DOHH2 (cell line): ENCODE data around the gene EPHA3.

Source experiments
- H3F3A ChIP-seq: fragments of 200-600 bp; sonication (generic), shearing (Covaris generic); 2 replicates; pipeline ENCODE4 v1.6.0; 2016; ENCODE audit warnings: antibody characterized with exemption, mild to moderate bottlenecking; ENCODE audit not compliant: control insufficient read depth, insufficient read depth
- H3K27ac ChIP-seq: fragments of 200-600 bp; sonication (generic); 2 replicates; pipeline ENCODE4 v1.5.1; 2014; ENCODE audit warnings: low read depth, mild to moderate bottlenecking, low read length, moderate library complexity
- H3K27me3 ChIP-seq: fragments of 200-600 bp; sonication (generic); 2 replicates; pipeline ENCODE4 v1.6.1; 2014; ENCODE audit warnings: mild to moderate bottlenecking, low read length, mixed read lengths; ENCODE audit not compliant: control insufficient read depth
- H3K36me3 ChIP-seq: fragments of 200-600 bp; sonication (generic); 2 replicates; pipeline ENCODE4 v1.6.1; 2014; ENCODE audit warnings: mild to moderate bottlenecking, low read length, moderate library complexity, mixed read lengths; ENCODE audit not compliant: control insufficient read depth
- H3K4me1 ChIP-seq: fragments of 200-600 bp; sonication (generic); 2 replicates; pipeline ENCODE4 v1.6.1; 2014; ENCODE audit warnings: mild to moderate bottlenecking, low read length, mixed read lengths; ENCODE audit not compliant: control insufficient read depth
- H3K4me2 ChIP-seq: fragments of 200-600 bp; sonication (generic); 2 replicates; pipeline ENCODE4 v1.6.0; 2014; ENCODE audit warnings: mild to moderate bottlenecking, low read length, moderate library complexity
- H3K4me3 ChIP-seq: fragments of 200-600 bp; sonication (generic); 2 replicates; pipeline ENCODE4 v1.5.1; 2014; ENCODE audit warnings: mild to moderate bottlenecking, low read length, mixed read lengths
- H3K79me2 ChIP-seq: fragments of 200-600 bp; sonication (generic); 2 replicates; pipeline ENCODE4 v1.6.1; 2014; ENCODE audit warnings: mild to moderate bottlenecking, low read length, mixed read lengths; ENCODE audit not compliant: control insufficient read depth
- H3K9me2 ChIP-seq: fragments of 200-600 bp; sonication (generic); replicated peaks from 2 replicates; pipeline ENCODE4 v1.6.1; 2014; ENCODE audit warnings: mild to moderate bottlenecking, low read length, mixed read lengths; ENCODE audit not compliant: control insufficient read depth
- H3K9me3 ChIP-seq: fragments of 200-600 bp; sonication (generic); 2 replicates; pipeline ENCODE4 v1.6.1; 2014; ENCODE audit warnings: antibody characterized with exemption, low read length, mixed read lengths; ENCODE audit not compliant: control insufficient read depth, insufficient read depth
- H4K20me1 ChIP-seq: fragments of 200-600 bp; sonication (generic); 2 replicates; pipeline ENCODE4 v1.6.0; 2014; ENCODE audit warnings: low read depth, mild to moderate bottlenecking, antibody characterized with exemption, low read length, moderate library complexity; ENCODE audit not compliant: control insufficient read depth, insufficient read depth
- CTCF ChIP-seq: fragments of 200-600 bp; sonication (generic); IDR thresholded peaks from one replicate; pipeline ENCODE4 v1.5.1; 2014; ENCODE audit warnings: antibody characterized with exemption, mild to moderate bottlenecking, low read depth, low read length; ENCODE audit not compliant: poor library complexity, severe bottlenecking
- EZH2phosphoT487 ChIP-seq: fragments of 200-600 bp; sonication (generic); IDR thresholded peaks from 2 replicates; pipeline ENCODE4 v1.6.1; 2017; ENCODE audit warnings: borderline replicate concordance, mild to moderate bottlenecking, antibody characterized with exemption, low read length, moderate library complexity, mixed read lengths

The EPHA3 gene

DNA sequence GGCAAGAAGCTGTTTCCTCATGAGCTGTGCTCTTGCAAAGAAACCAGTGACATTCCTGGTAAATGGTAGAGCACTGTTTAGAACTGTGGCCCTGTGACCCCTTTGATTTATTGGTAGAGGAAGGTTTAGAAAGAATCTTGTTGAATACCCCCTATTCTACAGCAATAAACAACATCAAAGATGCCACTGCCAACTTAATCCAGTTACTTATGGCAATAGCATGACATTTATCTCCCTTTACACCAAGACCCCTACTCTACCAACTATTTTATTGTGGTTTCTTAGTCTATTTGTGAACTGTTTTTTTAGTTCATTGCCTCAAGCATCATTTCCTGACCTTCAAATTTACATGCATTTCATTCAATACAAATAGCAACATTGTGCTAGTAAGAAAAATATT lies 288.6 kb downstream of the EPHA3 start:
- H3K9me3 ChIP-seq = no peaks in the 10 kb centered on the region
- no peaks in the 10 kb centered on the region for H3K4me1 ChIP-seq
- no peak overlapping the region for H3K4me2 ChIP-seq
- H3F3A ChIP-seq = no peaks in the 10 kb centered on the region
- H3K27me3 ChIP-seq = no peaks in the 10 kb centered on the region
- H3K9me2 ChIP-seq = no peaks in the 10 kb centered on the region
- H3K36me3 ChIP-seq = no peaks in the 10 kb centered on the region
- H3K79me2 ChIP-seq = no peaks in the 10 kb centered on the region
- no peak overlapping the region for H3K4me3 ChIP-seq
- TF ChIP-seq EZH2phosphoT487 (no peak), CTCF (no peak)
- no peak overlapping the region for H3K27ac ChIP-seq
- H4K20me1 ChIP-seq = no peaks in the 10 kb centered on the region

DNA sequence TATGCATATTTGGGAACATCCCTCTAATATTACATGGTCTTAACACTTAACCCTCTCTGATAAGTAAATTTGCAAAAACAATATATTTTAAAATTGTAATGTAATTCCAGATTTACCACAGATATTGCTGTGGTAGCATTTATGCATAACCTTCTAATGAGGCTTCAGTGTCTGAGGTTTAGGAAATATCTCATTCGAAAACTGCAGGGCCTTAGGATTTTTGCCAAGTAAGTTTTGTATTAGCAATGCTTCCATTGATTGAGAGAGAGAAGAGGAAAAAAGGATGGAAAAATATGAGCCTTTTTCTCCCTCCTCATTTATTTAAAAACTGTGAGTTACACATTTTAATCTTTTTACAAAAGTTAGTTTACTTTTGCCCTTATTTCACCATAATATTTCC lies 294.6 kb downstream of the EPHA3 start:
- H3K79me2 ChIP-seq = no peaks in the 10 kb centered on the region
- H3K9me2 ChIP-seq = no peaks in the 10 kb centered on the region
- no peaks in the 10 kb centered on the region for H3K4me1 ChIP-seq
- no peaks in the 10 kb centered on the region for H4K20me1 ChIP-seq
- no peaks in the 10 kb centered on the region for H3K36me3 ChIP-seq
- no peaks in the 10 kb centered on the region for H3K27me3 ChIP-seq
- H3K4me2 ChIP-seq = no peak overlapping the region
- no peak overlapping the region for H3K4me3 ChIP-seq
- H3F3A ChIP-seq = no peaks in the 10 kb centered on the region
- TF ChIP-seq EZH2phosphoT487 (no peak), CTCF (no peak)
- no peaks in the 10 kb centered on the region for H3K9me3 ChIP-seq
- no peak overlapping the region for H3K27ac ChIP-seq

DNA sequence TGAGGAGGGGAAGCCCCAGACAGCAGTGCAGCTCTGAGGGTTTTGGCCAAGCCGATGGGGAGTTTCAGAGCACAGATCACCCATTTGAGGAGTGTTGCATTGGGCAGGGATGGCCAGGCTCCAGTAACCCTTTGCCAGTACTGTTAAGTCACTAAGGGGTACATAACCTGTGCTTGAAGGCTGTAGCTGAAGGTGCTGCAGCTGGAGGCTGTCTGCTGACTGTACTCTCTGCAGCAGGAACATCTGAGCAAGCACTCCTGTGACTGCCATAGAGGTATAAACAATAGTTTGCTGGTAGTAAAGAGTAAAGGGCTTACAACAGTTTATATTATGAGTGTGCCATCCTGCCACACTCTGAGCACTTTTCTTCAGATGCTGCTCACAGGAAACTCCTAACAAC lies 297.8 kb downstream of the EPHA3 start:
- Histone ChIP-seq H3K79me2 (no peaks in the 10 kb centered on the region), H3K9me2 (no peaks in the 10 kb centered on the region), H3K4me3 (no peak overlapping the region), H3K4me1 (no peaks in the 10 kb centered on the region), H3K4me2 (no peak overlapping the region), H3F3A (no peaks in the 10 kb centered on the region), H3K27me3 (no peaks in the 10 kb centered on the region), H4K20me1 (no peaks in the 10 kb centered on the region), H3K9me3 (no peaks in the 10 kb centered on the region), H3K36me3 (no peaks in the 10 kb centered on the region), H3K27ac (no peak overlapping the region)
- no peak for TF ChIP-seq EZH2phosphoT487
- TF ChIP-seq CTCF = no peak

GRCh38 chr3:89405593-89405992 lies 298.2 kb downstream of the EPHA3 start:
- TF ChIP-seq EZH2phosphoT487 = no peak
- no peak for TF ChIP-seq CTCF
- no peaks in the 10 kb centered on the region for H3K27me3 ChIP-seq
- H3K27ac ChIP-seq = no peak overlapping the region
- no peaks in the 10 kb centered on the region for H4K20me1 ChIP-seq
- no peak overlapping the region for H3K4me3 ChIP-seq
- H3K79me2 ChIP-seq = no peaks in the 10 kb centered on the region
- H3K9me3 ChIP-seq = no peaks in the 10 kb centered on the region
- no peaks in the 10 kb centered on the region for H3K9me2 ChIP-seq
- H3K4me1 ChIP-seq = no peaks in the 10 kb centered on the region
- H3K36me3 ChIP-seq = no peaks in the 10 kb centered on the region
- no peaks in the 10 kb centered on the region for H3F3A ChIP-seq
- no peak overlapping the region for H3K4me2 ChIP-seq
